Measurements from ENCODE around the gene PSME1.
A peak's percentile ranks its signal among the peaks of the same experiment; 100 is the strongest.

The PSME1 gene

GRCh38 chr14:24146978-24147760 is 11.2 kb downstream of the PSME1 start, which contains the start of gene RNF31:
TSS of gene RNF31 (plus strand) at chr14:24147498. CDS start at chr14:24147699, 201 bp downstream.
- peak; percentile 99 for DNase-seq (ENCODE audit: low read depth, low spot score)

- DNase-seq (ENCODE audit: low read depth, low spot score) = no peak
Observed at GRCh38 chr14:24147761-24148428, 11.9 kb downstream of the PSME1 start.

GRCh38 chr14:24149302-24149969 is 13.4 kb downstream of the PSME1 start:
- DNase-seq (ENCODE audit: low read depth, low spot score) = no peak

- no peak for DNase-seq (ENCODE audit: low read depth, low spot score)
Observed at GRCh38 chr14:24150061-24150460, 14.1 kb downstream of the PSME1 start.

- DNase-seq (ENCODE audit: low read depth, low spot score) = no peak
Observed at GRCh38 chr14:24150567-24150966, 14.6 kb downstream of the PSME1 start.

GRCh38 chr14:24150993-24151392 is 15.0 kb downstream of the PSME1 start:
- no peak for DNase-seq (ENCODE audit: low read depth, low spot score)

GRCh38 chr14:24151404-24152080 is 15.5 kb downstream of the PSME1 start:
- no peak for DNase-seq (ENCODE audit: low read depth, low spot score)

- no peak for DNase-seq (ENCODE audit: low read depth, low spot score)
Observed at GRCh38 chr14:24155100-24155499, 19.1 kb downstream of the PSME1 start.

GRCh38 chr14:24156840-24157239 is 20.8 kb downstream of the PSME1 start:
- no peak for DNase-seq (ENCODE audit: low read depth, low spot score)

- no peak for DNase-seq (ENCODE audit: low read depth, low spot score)
Observed at GRCh38 chr14:24157331-24157730, 21.3 kb downstream of the PSME1 start.

- no peak for DNase-seq (ENCODE audit: low read depth, low spot score)
Observed at GRCh38 chr14:24159777-24160498, 23.9 kb downstream of the PSME1 start.

- no peak for DNase-seq (ENCODE audit: low read depth, low spot score)
Observed at GRCh38 chr14:24160499-24160849, 24.5 kb downstream of the PSME1 start.

- DNase-seq (ENCODE audit: low read depth, low spot score) = peak; percentile 99
Observed at GRCh38 chr14:24160850-24161804, 25.1 kb downstream of the PSME1 start, which contains the start of gene IRF9. TSS of gene IRF9 (plus strand) at chr14:24161265. CDS start at chr14:24162145, 880 bp downstream.

- DNase-seq (ENCODE audit: low read depth, low spot score) = no peak
Observed at GRCh38 chr14:24162093-24162492, 26.1 kb downstream of the PSME1 start.

GRCh38 chr14:24164518-24164991 is 28.6 kb downstream of the PSME1 start:
- no peak for DNase-seq (ENCODE audit: low read depth, low spot score)

GRCh38 chr14:24165785-24166184 is 29.8 kb downstream of the PSME1 start:
- DNase-seq (ENCODE audit: low read depth, low spot score) = no peak

GRCh38 chr14:24167469-24168114 is 31.6 kb downstream of the PSME1 start:
- no peak for DNase-seq (ENCODE audit: low read depth, low spot score)

- DNase-seq (ENCODE audit: low read depth, low spot score) = peak; percentile 99
Observed at GRCh38 chr14:24171422-24172260, 35.6 kb downstream of the PSME1 start, which contains the start of gene REC8. TSS of gene REC8 (plus strand) at chr14:24172080. CDS start at chr14:24172553, 473 bp downstream.

Measured in ELF-1 (cell line).